SKM-1 (cell line): ENCODE data around the gene GSG1L.
"Not testable (repeated sequence)": the region's sequence is repeated elsewhere in the genome, so short reads cannot be mapped to it uniquely, and the experiment has no call there.

ENCODE experiments used
- DNase-seq: peaks from one replicate; lab custom pipeline; 2025; ENCODE audit not compliant: unreplicated experiment; lab: John Stamatoyannopoulos, UW

The GSG1L gene

DNA sequence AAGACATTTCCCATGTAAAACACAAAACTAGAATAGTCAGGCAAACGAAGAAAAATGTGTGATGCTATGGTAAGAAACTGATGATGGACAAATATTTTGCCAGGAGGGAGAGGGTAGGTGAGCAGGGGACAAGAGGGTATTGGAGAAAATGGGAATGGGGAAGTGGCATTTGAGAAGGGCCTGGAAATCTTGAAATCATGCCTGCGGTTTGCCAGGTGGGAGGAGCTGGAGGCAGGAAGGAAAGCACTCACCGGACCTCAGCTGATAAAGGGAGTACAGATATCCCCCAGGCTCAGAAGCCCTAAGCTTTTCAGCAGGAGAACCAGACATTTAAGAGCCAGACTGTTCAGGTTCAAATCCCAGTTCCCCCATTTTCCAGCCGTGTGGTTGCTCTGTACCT lies 103.6 kb downstream of the GSG1L start:
- no peak for DNase-seq

DNA sequence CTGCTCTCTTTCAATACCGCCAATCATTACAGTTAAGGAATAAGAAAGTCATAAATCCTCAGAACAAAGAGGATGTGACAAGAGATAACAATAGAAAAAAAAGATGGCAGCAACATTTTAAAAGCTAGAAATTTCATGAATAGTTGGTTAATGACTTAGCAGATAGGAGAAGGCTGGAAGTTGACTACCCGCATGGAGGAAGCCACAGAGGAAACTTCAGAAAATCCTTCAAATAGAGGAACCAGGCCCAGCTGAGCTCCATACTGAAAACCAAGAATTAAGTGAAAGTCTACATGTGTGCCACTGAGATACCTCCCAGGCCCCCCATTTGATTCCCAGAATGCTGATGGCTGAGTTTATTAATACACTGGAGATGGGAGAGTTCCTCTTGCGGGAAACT lies 109.3 kb downstream of the GSG1L start:
- no peak for DNase-seq

DNA sequence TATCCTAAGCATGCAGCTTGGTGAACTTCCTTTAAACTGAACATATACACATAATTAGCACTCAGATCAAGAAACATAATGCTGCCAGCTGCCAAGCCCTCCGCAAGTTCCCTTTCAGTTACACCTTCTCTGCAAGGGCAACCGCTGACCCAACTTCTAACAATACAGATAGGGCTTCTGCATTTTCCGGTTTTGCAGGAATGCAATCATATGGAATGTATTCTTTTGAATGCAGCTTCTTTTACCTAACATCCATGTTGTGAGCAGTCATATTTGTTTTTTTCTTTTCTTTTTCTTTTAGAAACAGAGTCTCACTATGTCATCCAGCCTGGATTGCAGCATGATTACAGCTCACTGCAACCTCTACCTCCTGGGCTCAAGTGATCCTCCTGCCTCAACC lies 110.7 kb downstream of the GSG1L start:
- no peak for DNase-seq

DNA sequence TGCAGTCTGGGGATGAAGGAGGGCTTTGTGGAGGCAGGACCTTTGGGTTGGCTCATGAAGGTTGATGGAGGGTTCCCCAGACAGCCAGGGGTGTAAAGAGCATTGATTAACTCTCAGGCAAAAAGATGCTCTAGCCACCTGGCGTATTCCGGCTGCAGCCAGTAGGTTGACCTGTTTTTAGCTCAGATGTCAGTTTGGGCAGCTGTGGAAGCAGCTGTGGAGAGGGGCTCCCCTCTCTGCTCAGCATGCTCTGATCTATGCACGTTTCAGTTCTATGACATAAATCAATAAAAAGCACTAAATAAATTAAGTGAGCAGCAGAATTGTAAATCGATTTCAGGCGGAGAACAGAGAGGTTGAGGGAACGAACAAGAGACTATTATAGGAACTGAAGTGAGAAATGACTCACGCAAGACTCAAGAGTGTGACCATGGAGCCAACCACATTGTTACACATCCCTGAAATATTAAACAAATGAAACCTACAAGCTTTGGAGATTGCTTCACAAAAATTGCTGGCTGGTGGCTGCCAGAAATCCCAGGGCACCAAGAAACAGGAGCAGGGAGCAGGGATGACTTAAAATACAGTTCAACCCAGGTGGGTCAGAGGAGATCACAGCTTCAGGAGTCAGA lies 111.9 kb downstream of the GSG1L start:
- DNase-seq, result no peak

DNA sequence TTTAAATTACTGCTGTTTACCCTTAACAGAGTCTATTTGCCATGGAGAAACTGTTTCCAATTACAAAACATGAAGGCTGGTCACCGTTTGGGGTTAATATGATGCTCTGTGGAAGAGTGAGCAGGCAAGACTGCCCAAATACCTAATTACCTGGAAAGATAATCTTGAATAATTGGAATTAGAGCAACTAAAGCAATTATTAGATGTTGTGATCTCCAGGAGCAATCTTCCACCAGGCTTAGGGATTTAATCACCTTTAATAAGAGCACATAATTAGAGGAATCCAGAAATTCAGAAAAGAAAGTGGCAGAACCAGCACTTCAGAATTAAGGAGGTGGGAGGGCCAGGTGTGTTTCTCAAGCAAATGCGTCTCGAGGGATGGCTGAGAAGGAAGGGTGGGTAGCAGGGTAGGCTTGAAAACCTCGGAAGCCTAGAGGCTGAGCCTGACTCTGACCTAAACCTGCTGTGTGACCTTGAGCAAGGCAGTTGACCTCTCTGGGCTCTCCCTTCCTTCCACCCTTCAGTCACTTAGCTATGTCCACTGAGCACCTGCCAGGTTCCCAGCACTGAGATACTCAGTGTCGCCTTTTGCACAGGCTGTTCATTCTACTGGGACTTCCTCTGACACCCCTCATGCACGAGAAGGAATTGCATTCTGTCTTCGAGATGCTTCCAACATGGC lies 113.2 kb downstream of the GSG1L start:
- no peak for DNase-seq

DNA sequence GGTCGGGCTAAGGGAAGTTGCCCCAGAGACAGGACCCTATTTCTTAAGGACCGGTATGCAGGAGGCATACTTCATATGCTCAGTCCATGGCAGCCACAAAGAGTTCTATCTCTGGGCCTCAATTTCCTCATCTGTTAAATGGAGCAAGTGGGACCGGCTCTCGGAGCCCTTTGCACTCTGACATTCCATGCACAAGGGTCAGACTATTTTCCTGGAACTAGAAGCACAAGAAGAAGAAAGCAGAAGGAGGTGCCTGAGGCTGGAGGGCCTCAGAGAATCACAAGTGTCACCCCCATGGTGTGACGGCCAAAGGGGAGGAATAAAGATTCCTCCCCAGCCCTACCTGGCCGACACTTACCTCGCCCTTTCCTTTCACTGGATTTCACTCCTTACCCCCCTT lies 115.8 kb downstream of the GSG1L start:
- DNase-seq, result no peak

DNA sequence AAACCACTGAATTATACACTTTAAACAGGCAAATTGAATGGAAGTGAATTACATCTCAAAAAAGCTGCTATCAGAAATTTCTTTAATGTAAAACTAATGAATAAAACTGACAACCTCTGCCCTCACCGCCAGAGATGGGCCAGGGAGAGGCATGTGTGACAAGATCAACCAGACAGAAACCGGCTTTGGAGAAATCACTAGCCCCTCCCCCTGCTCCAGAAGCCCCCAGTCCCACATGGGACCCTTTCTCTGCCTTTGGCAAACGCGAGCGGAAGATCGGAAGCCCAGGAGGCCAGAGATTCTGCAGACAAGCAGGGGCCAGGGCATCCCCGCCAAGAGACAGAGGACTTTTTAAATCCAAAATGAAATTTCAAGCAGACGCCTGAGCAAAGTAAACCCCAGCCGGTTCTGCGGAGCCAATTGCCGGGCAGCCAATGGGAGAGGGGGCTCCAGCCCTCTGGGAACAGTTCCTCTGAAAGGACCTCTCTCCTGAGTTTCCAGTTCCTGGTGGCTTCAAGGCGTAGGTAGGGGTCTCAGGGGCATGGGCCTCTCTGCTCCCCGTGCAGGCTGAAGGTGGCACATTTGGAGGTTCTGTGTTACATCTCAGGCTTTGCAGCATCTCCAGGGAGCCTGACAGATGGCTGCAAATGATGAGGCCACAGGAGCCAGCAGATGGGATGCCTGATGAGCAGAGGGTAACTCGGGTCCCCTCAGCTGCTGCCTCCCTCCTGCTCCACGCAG lies 118.1 kb downstream of the GSG1L start:
- no peak for DNase-seq

DNA sequence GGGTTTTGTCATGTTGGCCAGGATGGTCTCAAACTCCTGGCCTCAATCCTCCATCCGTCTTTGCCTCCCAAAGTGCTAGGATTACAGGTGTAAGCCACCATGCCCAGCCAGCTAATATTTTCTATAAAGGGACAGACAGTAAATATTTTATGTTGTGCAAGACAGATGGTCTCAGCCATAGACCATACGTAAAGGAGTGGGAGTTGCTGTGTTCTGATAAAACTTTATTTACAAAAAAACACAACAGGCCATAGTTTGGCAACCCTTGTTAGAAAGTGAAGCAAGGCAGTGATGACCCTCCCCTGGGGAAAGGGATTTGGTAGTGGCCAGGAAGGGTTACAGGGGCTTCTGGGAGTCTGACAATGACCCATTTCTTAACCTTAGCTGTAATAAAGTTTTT lies 119.7 kb downstream of the GSG1L start:
- DNase-seq, result no peak

DNA sequence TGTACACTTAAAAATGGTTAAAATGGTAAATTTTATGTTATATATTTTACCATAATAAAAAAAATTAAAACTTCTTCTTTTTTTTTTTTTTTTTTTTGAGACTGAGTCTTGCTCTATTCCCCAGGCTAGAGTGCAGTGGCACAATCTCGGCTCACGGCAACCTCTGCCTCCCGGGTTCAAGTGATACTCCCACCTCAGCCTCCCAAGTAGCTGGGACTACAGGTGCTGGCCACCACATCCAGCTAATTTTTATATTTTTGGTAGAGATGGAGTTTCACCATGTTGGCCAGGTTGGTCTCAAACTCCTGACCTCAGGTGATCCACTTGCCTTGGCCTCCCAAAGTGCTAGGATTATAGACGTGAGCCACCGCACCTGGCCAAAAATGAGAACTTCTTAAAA lies 121.4 kb downstream of the GSG1L start:
- DNase-seq, result not testable (repeated sequence)

DNA sequence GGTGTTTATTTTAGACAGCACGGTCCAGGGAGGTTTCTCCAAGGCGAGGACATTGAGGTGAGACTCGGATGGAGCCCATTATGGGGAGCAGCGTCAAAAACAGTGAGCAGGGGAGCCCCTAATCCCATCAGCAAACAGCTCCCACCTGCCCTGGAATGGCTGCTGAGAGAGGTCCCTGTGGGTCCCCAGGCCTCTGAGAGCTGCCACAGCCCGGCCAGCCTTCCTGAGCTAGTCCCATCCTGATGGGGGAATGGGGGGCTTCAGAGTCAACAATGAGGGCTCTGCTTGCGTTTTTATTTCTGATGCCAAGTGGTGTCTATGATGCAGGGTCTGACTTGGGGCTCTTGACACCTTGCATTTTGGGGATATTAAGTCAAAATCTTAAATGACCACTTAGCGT lies 128.4 kb downstream of the GSG1L start:
- DNase-seq, result no peak

DNA sequence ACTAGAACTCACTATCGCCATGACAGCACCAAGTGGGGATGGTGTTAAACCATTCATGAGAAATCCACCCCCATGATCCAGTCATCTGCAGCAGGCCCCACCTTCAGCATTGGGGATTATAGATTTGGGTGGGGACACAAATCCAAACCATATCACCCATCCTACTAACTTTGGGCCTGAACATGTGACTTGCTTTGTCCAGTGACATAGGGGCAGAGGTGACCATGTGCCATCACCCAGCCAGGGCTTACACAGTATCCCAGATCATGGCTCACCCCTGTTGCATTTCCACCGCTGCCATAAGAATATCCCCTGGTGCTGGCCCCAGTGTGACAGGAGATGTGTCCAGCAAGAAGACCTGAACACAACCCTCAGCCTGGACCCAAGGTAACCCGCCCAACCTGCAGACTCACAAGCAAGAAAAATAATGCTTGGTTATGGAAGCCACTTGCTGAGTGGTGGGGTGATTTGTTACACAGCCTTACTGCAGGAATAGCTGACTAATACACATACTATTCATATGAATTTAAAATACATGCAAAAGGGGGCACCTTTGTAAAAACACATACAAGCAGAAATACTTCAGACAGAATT lies 130.9 kb downstream of the GSG1L start:
- DNase-seq, result no peak

DNA sequence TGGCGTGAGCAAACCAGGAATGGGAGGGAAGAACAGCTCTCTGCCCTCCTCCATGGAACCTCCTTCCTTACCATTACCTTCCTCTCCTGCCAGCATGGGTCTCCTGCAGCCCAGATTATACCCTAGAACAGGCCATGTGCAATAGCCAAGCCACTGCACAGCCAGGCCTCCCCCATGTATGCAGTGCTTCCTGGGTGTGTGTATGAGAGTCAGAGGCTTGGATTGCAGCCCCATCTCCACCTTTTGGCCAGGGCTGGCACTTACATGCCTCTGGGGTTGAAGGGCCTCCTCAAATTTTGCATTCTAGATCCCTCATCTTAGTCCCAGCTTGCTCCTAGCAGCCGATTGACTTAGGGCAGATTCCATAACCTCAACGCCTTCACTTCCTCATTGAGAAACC lies 133.7 kb downstream of the GSG1L start:
- DNase-seq, result no peak

DNA sequence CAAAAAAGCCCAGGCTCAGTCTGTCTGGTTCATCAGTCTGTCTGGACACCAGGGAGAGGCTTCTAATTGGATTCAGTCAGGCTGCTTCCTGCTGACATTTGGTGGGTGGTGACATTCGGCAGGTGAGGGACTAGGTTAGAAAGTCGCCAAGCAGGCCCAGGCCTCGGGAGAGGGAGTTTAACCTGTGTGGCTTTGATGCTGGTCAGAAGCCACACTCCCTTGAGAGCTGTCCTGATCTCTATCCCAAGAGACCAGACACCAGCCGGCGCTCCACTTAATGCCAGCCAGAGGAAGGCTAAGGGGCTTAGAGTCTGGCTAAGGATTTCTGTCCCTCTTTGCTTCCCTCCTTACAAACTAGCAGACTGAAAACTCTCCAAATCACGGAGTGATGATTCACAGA lies 135.0 kb downstream of the GSG1L start:
- DNase-seq, result no peak

DNA sequence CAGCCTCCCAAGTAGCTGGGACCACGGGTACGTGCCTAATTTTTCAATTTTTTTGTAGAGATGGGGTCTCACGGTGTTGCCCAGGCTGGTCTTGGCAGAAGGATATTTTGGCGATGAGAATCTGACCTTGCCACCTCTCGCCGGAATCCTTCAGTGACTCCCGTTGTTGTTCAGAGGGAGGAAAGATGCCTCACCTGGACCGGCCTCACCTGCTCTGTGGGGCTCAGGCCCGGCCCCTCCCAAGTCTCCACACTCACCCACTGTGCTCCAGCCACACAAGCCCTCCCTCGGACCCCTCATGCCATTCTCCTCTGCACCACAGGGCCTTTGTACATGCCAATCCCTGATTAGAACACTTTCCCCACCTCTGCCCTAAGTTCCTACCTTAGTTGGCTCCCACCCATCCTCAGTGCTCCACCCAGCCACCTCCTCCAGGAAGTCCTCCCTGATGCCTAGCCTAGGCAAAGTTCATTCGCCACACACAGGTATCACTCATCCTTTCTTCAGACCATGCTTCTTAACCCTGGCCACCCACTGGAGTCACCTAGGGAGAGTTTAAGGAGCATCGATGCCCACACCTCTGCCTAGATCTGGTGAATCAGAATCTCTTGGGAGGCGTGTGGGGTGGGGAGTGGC lies 136.1 kb downstream of the GSG1L start:
- DNase-seq, result no peak

DNA sequence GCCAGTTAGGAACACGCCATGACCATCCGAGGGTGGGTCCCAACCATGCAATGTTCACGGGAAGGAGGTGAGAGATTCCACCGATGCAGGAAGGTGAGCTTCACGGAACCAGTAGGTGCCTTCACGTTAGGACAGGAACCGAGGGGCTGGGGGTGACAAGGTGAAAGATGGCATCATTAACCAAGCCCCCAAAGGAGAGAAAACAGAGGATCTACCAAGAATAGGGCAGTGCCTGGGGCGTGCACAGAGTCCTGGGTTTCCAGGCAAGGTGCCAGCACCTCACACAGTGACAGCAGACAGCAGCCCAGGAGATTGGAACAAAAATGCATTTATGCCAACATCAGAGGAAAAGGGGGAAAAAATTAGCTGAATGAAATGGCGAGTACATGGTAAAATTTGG lies 137.9 kb downstream of the GSG1L start:
- DNase-seq, result no peak

DNA sequence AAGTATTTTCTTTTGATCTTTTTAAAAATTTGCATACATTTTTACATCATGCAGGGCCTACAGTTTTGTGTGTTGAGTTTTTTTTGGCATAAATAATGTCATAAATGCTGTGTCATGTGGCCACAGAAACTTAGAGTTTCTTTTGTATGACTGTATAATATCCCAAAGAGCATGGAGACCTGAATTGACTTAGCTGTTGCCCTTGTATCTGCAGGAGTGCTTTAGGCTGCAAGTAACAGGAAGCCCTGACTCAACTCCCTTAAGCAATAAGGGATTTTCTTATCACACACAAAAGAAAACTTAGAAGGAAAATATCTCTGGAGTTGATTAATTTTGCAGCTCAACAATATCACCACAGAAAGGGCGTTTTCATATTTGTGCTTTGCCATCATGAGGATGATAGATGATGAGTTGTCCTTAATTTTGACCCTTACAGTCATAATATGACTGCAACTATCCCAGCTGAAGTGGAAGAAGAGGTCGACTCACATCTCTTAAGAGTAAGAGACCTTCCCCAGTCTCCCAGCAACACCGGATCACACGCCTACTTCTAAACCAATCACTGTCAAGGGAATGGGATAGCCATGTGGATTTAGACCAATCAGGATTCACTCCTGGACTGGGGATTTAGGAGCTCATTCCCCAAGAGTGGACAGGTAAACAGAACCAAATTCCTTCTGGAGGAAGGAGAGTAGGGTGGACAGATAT lies 138.9 kb downstream of the GSG1L start:
- no peak for DNase-seq

DNA sequence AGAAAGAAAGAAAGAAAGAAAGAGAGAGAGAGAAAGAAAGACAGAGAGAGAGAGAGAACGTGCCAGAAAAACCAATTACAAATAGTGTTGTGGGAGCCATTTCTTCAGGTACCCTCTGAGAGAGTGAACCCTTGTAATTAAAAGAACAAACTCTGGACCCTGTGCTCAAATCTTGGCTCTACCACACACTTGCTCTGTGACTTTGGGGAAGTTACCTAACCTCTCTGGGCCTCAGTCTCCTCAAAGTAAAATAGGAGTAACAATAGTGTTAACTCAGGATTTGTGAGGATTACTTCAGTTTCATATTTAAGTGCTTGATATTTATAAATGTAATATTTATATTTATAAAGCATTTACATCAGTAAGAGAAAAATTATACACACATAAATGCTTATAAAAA lies 139.8 kb downstream of the GSG1L start:
- no peak for DNase-seq

DNA sequence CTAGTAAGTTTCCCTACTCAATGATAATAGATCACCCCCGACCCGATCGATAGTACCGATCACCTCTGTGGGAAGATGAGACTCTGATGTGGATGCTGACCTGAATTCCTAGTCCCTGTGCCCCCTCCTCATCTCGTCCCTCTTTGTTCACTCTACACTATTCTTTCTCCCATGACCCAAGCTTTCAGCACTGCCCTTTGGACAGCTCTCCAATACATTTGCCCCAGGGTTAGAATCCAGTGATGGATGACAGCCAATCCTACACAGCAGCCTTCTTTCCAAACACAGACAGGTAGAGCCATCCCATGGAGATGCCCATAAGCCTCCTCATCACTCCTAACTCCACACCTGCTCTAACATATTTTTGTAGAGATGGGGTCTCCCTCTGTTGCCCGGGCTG lies 141.1 kb downstream of the GSG1L start:
- DNase-seq, result no peak

DNA sequence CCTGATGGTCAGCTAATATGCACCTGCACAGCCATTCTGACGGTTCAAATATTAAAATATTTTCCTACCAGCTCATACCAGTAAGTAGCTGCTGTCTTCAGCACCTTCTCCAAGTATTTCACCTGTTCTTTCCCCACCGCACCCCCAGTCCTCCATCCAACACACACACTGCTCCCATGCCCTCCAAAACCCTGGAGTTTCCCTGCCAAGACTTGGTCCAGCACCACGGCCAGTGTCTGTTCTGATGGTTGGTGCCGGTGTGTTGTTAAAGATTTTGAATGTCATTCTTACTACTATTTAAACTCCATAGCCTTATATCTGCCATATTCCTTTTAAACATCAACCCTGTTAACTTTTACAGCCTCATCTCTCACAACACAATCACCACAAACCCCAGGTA lies 142.4 kb downstream of the GSG1L start:
- DNase-seq, result no peak

DNA sequence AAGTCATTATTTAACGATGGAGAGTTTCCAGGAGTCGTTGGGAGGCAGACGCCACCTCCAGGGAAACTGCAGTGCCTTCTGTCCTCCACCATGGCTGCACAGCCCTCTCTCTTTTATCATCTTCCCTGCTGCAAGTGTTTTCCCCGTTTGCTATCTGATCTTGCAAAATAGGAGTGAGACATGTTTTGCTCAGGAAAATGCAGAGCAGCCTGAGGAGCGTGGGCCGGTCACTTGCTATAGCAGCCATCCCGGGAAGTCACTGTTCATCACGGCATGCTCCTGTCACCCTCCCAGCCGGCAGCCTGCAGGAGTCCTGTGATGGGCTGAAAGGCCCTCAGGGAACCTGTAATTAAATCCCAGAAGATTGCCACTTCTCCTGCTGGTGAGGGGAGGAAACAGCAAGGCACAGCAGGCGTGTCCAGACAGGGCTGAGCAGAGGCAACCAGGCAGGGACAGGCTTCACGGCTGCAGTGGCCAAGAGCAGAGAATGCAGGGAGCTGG lies 143.1 kb downstream of the GSG1L start:
- no peak for DNase-seq

DNA sequence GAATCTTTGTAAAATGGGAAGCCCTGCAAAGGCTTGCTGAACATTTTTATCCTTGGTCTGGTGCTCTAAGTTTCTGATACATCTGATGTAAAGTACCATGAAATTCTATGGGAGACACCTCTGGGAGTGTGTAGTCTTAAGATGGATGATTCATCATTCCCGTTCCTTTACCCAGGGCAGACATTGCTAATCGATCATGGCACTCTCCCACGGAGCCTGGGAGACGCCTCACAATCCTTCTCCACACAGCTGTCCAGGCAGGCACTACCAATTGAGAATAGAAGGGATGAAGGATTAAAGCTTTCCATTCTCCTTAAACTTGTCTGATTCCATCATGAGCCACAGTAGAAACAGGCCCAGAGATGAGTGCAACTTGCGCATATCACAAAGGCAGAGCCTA lies 144.8 kb downstream of the GSG1L start:
- no peak for DNase-seq
